Liver (tissue), 3 donors: ENCODE results near the gene NUDT13.

ENCODE experiments used
- EGR1 ChIP-seq, 2 donors: IDR thresholded peaks; 2 replicates each; pipeline ENCODE4 v1.6.1; 2016 to 2018; ENCODE audit warnings: antibody characterized with exemption in 2 of 2, low read depth in 2 of 2
- GABPA ChIP-seq, 2 donors: IDR thresholded peaks in 1 of 2; conservative IDR thresholded peaks in 1 of 2; 2 replicates each; pipeline ENCODE4 v1.6.1; 2016; ENCODE audit warnings: antibody characterized with exemption in 2 of 2, mild to moderate bottlenecking in 1 of 2, moderate library complexity in 1 of 2
- RAD21 ChIP-seq, 2 donors: IDR thresholded peaks; 2 replicates each; pipeline ENCODE4 v1.6.1; 2016; ENCODE audit warnings: antibody characterized with exemption in 2 of 2, mild to moderate bottlenecking in 2 of 2
- YY1 ChIP-seq: IDR thresholded peaks from 2 replicates; pipeline ENCODE4 v1.6.1; 2016; ENCODE audit warnings: antibody characterized with exemption, mild to moderate bottlenecking
- TF ChIP-seq, protein P1 (sequence below): fragments of 150-350 bp; IDR thresholded peaks from 2 replicates; pipeline ENCODE4 v1.5.1; 2017; ENCODE audit warnings: improper control_type of control experiment, low read depth, low read length; ENCODE audit not compliant: missing input control
- TF ChIP-seq, protein P2 (sequence below): IDR thresholded peaks from 2 replicates; pipeline ENCODE4 v1.6.1; 2016; ENCODE audit warnings: antibody characterized with exemption
- donor health status: healthy.
- donor health status: healthy.

DNA sequence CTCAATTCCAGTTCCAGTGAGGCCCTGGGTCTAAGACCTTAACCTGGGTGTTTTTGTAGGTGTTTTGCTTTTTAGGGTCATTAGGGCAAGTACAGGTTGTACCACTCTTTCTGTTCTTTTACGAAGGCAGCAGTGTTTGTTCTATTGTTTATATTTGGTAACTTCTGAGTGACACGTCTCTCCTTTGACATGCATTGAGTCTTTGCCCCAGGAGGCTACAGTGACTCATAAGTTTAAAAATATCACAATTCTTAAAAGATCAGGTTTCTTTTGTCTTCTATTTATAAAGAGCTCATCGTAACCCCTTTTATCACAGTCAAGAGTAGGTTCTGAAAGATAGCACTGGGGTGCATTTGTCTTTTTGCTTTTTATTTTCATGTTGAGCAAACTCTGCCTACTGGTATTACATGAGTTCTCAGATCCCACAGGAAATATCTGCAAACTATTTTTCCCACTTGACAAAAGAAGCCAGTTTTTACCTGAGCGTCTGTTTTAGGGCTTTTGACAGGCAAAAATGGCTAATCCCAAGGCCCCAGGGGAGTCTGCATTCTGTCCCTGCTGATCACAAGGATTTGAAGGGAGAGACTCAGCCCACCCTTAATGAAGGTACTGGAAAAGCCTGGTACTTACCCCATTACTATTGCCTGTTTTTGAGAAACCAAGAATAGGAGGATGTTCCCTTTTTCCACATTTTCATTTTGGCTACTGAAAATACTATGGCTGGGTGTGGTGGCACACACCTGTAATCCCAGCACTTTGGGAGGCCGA lies 7.9 kb downstream of the NUDT13 start:
- TF ChIP-seq, protein P1, sequence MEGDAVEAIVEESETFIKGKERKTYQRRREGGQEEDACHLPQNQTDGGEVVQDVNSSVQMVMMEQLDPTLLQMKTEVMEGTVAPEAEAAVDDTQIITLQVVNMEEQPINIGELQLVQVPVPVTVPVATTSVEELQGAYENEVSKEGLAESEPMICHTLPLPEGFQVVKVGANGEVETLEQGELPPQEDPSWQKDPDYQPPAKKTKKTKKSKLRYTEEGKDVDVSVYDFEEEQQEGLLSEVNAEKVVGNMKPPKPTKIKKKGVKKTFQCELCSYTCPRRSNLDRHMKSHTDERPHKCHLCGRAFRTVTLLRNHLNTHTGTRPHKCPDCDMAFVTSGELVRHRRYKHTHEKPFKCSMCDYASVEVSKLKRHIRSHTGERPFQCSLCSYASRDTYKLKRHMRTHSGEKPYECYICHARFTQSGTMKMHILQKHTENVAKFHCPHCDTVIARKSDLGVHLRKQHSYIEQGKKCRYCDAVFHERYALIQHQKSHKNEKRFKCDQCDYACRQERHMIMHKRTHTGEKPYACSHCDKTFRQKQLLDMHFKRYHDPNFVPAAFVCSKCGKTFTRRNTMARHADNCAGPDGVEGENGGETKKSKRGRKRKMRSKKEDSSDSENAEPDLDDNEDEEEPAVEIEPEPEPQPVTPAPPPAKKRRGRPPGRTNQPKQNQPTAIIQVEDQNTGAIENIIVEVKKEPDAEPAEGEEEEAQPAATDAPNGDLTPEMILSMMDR: no peak
- TF ChIP-seq, protein P2, sequence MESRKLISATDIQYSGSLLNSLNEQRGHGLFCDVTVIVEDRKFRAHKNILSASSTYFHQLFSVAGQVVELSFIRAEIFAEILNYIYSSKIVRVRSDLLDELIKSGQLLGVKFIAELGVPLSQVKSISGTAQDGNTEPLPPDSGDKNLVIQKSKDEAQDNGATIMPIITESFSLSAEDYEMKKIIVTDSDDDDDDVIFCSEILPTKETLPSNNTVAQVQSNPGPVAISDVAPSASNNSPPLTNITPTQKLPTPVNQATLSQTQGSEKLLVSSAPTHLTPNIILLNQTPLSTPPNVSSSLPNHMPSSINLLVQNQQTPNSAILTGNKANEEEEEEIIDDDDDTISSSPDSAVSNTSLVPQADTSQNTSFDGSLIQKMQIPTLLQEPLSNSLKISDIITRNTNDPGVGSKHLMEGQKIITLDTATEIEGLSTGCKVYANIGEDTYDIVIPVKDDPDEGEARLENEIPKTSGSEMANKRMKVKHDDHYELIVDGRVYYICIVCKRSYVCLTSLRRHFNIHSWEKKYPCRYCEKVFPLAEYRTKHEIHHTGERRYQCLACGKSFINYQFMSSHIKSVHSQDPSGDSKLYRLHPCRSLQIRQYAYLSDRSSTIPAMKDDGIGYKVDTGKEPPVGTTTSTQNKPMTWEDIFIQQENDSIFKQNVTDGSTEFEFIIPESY: no peak
- TF ChIP-seq RAD21 (IDR thresholded peaks at IDR 0.05) (no peak), YY1 (no peak), EGR1 (IDR thresholded peaks at IDR 0.05; ENCODE audit: low read depth in 2 of 2) (no peak), GABPA (IDR thresholded peaks at IDR 0.05 in 1 of 2, conservative IDR thresholded peaks at IDR 0.05 in 1 of 2) (no peak)
